Measurements from ENCODE around the gene KIF20A.

GRCh38 chr5:138138949-138139780 is 39.7 kb upstream of the KIF20A start, which contains the start of gene NME5:
- no peak for TF ChIP-seq EZH2 (IDR thresholded peaks at IDR 0.05)
- TF ChIP-seq POLR2AphosphoS5 (IDR thresholded peaks at IDR 0.05; ENCODE audit: borderline replicate concordance, low read depth, low read length), result no peak
- no peak for TF ChIP-seq FOXP2 (optimal IDR thresholded peaks at IDR 0.05; ENCODE audit: control extremely low read depth, extremely low read length, insufficient read depth)
